Activated CD4-positive, alpha-beta T cell treated with anti-CD3 and anti-CD28 coated beads, Interleukin-2, amount 50 U/mL, for 48 hours (primary cell): Measurements from ENCODE around the gene LMNA.

ENCODE experiments used
- DNase-seq, 2 experiments: peaks; one replicate each; pipeline ENCODE4 v3.0.0-alpha.2; 2020

LMNA gene

DNA sequence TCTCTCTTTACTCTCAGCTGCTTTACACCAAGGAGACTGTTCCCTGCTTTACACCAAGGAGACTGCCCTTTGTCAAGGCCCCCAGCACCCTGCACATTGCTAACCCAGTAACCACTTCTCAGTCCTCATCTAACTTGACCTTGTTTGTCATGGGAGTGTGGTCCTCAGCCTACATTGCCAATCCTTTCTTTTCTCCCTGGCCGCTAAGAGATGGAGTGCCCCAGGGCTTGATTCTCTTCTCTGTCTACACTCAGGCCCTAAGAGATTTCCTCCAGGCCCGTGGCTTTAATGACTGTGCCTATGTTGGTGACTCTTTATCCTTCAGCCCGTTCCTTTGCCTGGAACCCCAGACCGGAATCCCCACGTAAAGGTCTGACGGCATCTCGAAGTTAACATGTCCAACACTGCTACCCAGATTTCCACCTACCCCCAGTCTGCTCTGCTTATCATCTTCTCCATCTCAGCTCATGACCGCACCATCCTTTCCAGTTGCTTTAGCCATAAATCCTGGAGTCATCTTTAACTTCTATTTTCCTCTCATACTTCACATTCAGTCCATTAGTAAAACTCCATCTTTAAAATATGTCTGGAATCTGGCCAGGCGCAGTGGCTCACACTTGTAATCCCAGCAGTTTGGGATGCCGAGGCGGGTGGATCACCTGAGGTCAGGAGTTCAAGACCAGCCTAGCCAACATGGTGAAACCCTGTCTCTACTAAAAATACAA is 29.4 kb downstream of the LMNA start:
- DNase-seq, result no peak

GRCh38 chr1:156144742-156145141 is 30.2 kb downstream of the LMNA start:
- no peak for DNase-seq

- no peak for DNase-seq
Measured at GRCh38 chr1:156145650-156146019, 31.1 kb downstream of the LMNA start.

- DNase-seq, result peak; percentile 55 to 65
Measured at GRCh38 chr1:156146020-156146768, 31.7 kb downstream of the LMNA start.

- no peak for DNase-seq
Measured at GRCh38 chr1:156146769-156147405, 32.4 kb downstream of the LMNA start.

- no peak for DNase-seq
Measured at GRCh38 chr1:156148216-156148615, 33.7 kb downstream of the LMNA start.

GRCh38 chr1:156149374-156150332 is 35.1 kb downstream of the LMNA start:
- no peak for DNase-seq

- no peak for DNase-seq
Measured at GRCh38 chr1:156150333-156151011, 36.0 kb downstream of the LMNA start.

- DNase-seq, result no peak
Measured at GRCh38 chr1:156151093-156151688, 36.7 kb downstream of the LMNA start.

- DNase-seq, result no peak
Measured at GRCh38 chr1:156152628-156153027, 38.1 kb downstream of the LMNA start.

- no peak for DNase-seq
Measured at GRCh38 chr1:156153362-156153761, 38.9 kb downstream of the LMNA start, which contains the start of gene SEMA4A. Gene SEMA4A, plus strand, starts transcription at chr1:156153585. Its CDS starts 994 bp downstream, at chr1:156154579.

GRCh38 chr1:156154317-156154749 is 39.8 kb downstream of the LMNA start:
- peak; percentile 65 to 75 for DNase-seq

DNA sequence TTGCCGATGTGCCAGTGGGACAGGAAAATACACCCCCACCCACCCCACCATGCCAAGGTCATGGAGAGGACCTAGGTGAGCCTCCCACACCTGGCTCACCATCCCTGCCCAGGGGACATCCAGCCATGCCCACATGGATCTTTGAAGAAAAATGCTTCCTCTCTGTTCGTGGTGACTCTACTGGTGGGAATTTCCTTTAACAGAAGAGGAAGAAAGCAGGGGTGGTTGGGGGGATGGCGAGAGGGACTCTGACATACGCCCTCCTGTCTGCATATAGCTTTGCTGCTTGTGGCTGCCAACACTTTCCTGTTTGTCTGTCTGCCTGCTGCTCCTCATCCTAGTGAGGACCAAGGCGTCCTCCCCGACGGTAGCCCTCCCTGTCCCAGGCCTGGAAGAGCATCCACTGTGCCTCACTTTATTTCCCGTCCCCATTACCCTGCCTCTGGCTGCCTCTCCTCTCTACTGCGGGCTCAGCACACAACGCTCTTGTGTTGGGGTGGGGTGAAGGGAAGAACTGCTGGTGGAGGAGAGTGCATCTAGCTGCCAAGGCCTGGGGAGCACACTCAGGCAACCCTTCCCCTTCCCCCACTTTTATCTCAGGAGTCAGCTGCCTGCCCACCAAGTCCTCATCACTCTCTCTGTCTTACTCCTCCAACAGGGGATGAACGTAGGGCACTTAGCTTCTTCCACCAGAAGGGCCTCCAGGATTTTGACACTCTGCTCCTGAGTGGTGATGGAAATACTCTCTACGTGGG is 41.4 kb downstream of the LMNA start:
- DNase-seq, result no peak

GRCh38 chr1:156157506-156157905 is 43.0 kb downstream of the LMNA start:
- no peak for DNase-seq

DNA sequence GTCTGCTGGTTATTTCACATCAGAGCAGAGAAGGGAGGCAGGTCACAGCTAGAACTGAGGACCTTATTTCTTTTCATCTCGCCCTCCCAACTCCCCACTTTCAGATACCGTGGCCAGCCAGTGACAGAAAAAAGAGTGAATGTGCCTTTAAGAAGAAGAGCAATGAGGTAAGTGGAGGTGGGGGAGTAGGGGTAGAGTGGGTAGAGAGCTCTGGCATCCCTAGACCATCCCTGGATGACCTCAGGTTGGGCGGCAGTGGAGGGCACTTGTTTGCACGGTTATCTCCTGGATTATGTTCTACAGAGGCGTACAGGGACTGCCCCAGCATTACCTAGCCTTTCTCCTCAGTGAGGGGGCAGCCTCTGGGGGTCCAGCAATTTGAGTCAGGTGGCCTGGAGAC is 43.5 kb downstream of the LMNA start:
- no peak for DNase-seq

- DNase-seq, result no peak
Measured at GRCh38 chr1:156160000-156160742, 45.7 kb downstream of the LMNA start.

- peak; percentile 88 to 89 for DNase-seq
Measured at GRCh38 chr1:156160743-156161171, 46.2 kb downstream of the LMNA start.

GRCh38 chr1:156162430-156163037 is 48.0 kb downstream of the LMNA start:
- no peak for DNase-seq

GRCh38 chr1:156163712-156164111 is 49.2 kb downstream of the LMNA start:
- no peak for DNase-seq
